ENCODE data around the gene KRT83. TPM values are rescaled to one million over a fixed set of nuclear protein-coding genes. Genes with fewer than 3 reads are reported as not detected.
"Not testable (repeated sequence)": the region's sequence is repeated elsewhere in the genome, so short reads cannot be mapped to it uniquely, and the experiment has no call there.

KRT83 gene
- total RNA-seq, 1 experiment from 2014 or later = not detected

- no CpG with 5 or more reads among the region's 4 CpGs for WGBS (ENCODE audit: extremely low coverage, insufficient read length, low lambda C conversion rate)
- peaks cover 10% of the 10 kb centered on the region for H3K27me3 Mint-ChIP-seq (ENCODE audit: low read depth)
Measured at GRCh38 chr12:52346593-52346992, 25.4 kb upstream of the KRT83 start.

GRCh38 chr12:52345041-52345440 is 23.8 kb upstream of the KRT83 start:
- not testable (repeated sequence) for H4K5ac ChIP-seq (ENCODE audit: insufficient read length, low read depth, low read length); H3K79me2 ChIP-seq (ENCODE audit: insufficient read depth, low read length); H2BK120ac ChIP-seq (ENCODE audit: low read depth, low read length, poor library complexity, severe bottlenecking); H3K79me1 ChIP-seq (ENCODE audit: insufficient read depth, low read depth, low read length, poor library complexity, severe bottlenecking); H3K27ac Mint-ChIP-seq; H3K23ac ChIP-seq (ENCODE audit: insufficient read length, low read depth, low read length); H3T11ph ChIP-seq (ENCODE audit: low read length); H4K8ac ChIP-seq (replicated peaks; ENCODE audit: insufficient read length, low read depth, low read length); H3K9ac ChIP-seq (ENCODE audit: extremely low read depth, insufficient read length, low read length); H2BK20ac ChIP-seq (ENCODE audit: low read depth, low read length, poor library complexity, severe bottlenecking); H3K9me3 Mint-ChIP-seq; H3K4me1 Mint-ChIP-seq; H2BK15ac ChIP-seq (ENCODE audit: low read depth, low read length); H2AK5ac ChIP-seq (ENCODE audit: insufficient read length, low read length); H3K18ac ChIP-seq (ENCODE audit: insufficient read length, low read depth, low read length); H4K20me1 ChIP-seq (ENCODE audit: control insufficient read depth, insufficient read depth, insufficient read length); H3K36me3 Mint-ChIP-seq (ENCODE audit: insufficient read depth in 1 of 3, low read depth in 3 of 3); H3K4me2 ChIP-seq (ENCODE audit: insufficient read depth, insufficient read length, low read length); H3K23me2 ChIP-seq (ENCODE audit: insufficient read length, low read depth, low read length, poor library complexity, severe bottlenecking); H3K9me3 ChIP-seq (ENCODE audit: control insufficient read depth, low read depth, low read length); H3K27me3 ChIP-seq (ENCODE audit: insufficient read depth, low read length); H2AFZ ChIP-seq (ENCODE audit: low read length); H3K4ac ChIP-seq (ENCODE audit: low read depth, low read length); H3K27ac ChIP-seq (ENCODE audit: insufficient read length, low read depth, low read length); H3K4me3 Mint-ChIP-seq; H3K14ac ChIP-seq (ENCODE audit: insufficient read depth, low read length); H2BK5ac ChIP-seq (ENCODE audit: insufficient read length, low read length); H2BK12ac ChIP-seq (ENCODE audit: insufficient read length, low read depth, low read length); H3K56ac ChIP-seq (ENCODE audit: insufficient read length, low read depth, low read length); H3K4me1 ChIP-seq (ENCODE audit: insufficient read depth, low read length); H4K91ac ChIP-seq (ENCODE audit: insufficient read length, low read depth, low read length); DNase-seq
- no CpG with 5 or more reads among the region's 8 CpGs for WGBS (ENCODE audit: extremely low coverage, insufficient read length, low lambda C conversion rate)
- peaks cover 11% of the 10 kb centered on the region for H3K27me3 Mint-ChIP-seq (ENCODE audit: low read depth)

More at GRCh38 chr12:52346593-52346992, 25.4 kb upstream of the KRT83 start:
- no peaks in the 10 kb centered on the region for H4K20me1 ChIP-seq (ENCODE audit: control insufficient read depth, insufficient read depth, insufficient read length)
- no peak overlapping the region for H3T11ph ChIP-seq (ENCODE audit: low read length)
- no peaks in the 10 kb centered on the region for H3K79me2 ChIP-seq (ENCODE audit: insufficient read depth, low read length)
- H4K91ac ChIP-seq (ENCODE audit: insufficient read length, low read depth, low read length) = no peak overlapping the region
- Mint-ChIP-seq H3K4me3 (no peak overlapping the region), H3K27ac (no peak overlapping the region), H3K9me3 (peaks cover 5 to 7% of the 10 kb centered on the region in 2 experiments; a peak in 2 of 5 replicates), H3K36me3 (ENCODE audit: insufficient read depth in 1 of 3, low read depth in 3 of 3) (no peaks in the 10 kb centered on the region; a peak in 1 of 7 replicates), H3K4me1 (no peaks in the 10 kb centered on the region)
- no peak overlapping the region for H2AK5ac ChIP-seq (ENCODE audit: insufficient read length, low read length)
- H3K18ac ChIP-seq (ENCODE audit: insufficient read length, low read depth, low read length) = no peak overlapping the region
- no peak overlapping the region for H2BK120ac ChIP-seq (ENCODE audit: low read depth, low read length, poor library complexity, severe bottlenecking)
- no peaks in the 10 kb centered on the region for H3K23me2 ChIP-seq (ENCODE audit: insufficient read length, low read depth, low read length, poor library complexity, severe bottlenecking)
- TF ChIP-seq CTCF (conservative IDR thresholded peaks at IDR 0.05) = no peak
- no peaks in the 10 kb centered on the region for H3K9me3 ChIP-seq (ENCODE audit: control insufficient read depth, low read depth, low read length)
- DNase-seq = no peak
- no peak overlapping the region for H2BK5ac ChIP-seq (ENCODE audit: insufficient read length, low read length)
- no peak overlapping the region for H4K8ac ChIP-seq (replicated peaks; ENCODE audit: insufficient read length, low read depth, low read length)
- H2BK15ac ChIP-seq (ENCODE audit: low read depth, low read length) = no peak overlapping the region
- no peaks in the 10 kb centered on the region for H3K27me3 ChIP-seq (ENCODE audit: insufficient read depth, low read length)
- no peaks in the 10 kb centered on the region for H3K4me1 ChIP-seq (ENCODE audit: insufficient read depth, low read length)
- H3K27ac ChIP-seq (ENCODE audit: insufficient read length, low read depth, low read length) = no peak overlapping the region
- no peak overlapping the region for H2AFZ ChIP-seq (ENCODE audit: low read length)
- H3K14ac ChIP-seq (ENCODE audit: insufficient read depth, low read length) = no peak overlapping the region
- no peak overlapping the region for H3K56ac ChIP-seq (ENCODE audit: insufficient read length, low read depth, low read length)
- H3K23ac ChIP-seq (ENCODE audit: insufficient read length, low read depth, low read length) = no peak overlapping the region
- H4K5ac ChIP-seq (ENCODE audit: insufficient read length, low read depth, low read length) = no peak overlapping the region
- no peak overlapping the region for H2BK12ac ChIP-seq (ENCODE audit: insufficient read length, low read depth, low read length)
- H3K79me1 ChIP-seq (ENCODE audit: insufficient read depth, low read depth, low read length, poor library complexity, severe bottlenecking) = no peaks in the 10 kb centered on the region
- no peak overlapping the region for H3K4ac ChIP-seq (ENCODE audit: low read depth, low read length)
- H3K4me2 ChIP-seq (ENCODE audit: insufficient read depth, insufficient read length, low read length) = no peak overlapping the region
- no peak overlapping the region for H3K9ac ChIP-seq (ENCODE audit: extremely low read depth, insufficient read length, low read length)
- H2BK20ac ChIP-seq (ENCODE audit: low read depth, low read length, poor library complexity, severe bottlenecking) = no peak overlapping the region
